NCI-H82 (cell line): Measurements from ENCODE around the gene GABPB2.
A peak's percentile ranks its signal among the peaks of the same experiment; 100 is the strongest.

Experiments used
- DNase-seq: peaks from one replicate; lab custom pipeline; 2025; lab: John Stamatoyannopoulos, UW

GABPB2 gene

GRCh38 chr1:151070474-151071276 lies at the start of gene GABPB2:
Gene GABPB2 (plus strand): TSS chr1:151070761. CDS start chr1:151088190, 17,429 bp downstream.
- DNase-seq: peak; percentile 96

- DNase-seq: peak; percentile 83
These were observed 45.9 kb upstream of the GABPB2 start for GRCh38 chr1:151024540-151025146.

GRCh38 chr1:151026460-151026859 lies 44.1 kb upstream of the GABPB2 start:
- DNase-seq: no peak

- DNase-seq: no peak
These were observed 38.4 kb upstream of the GABPB2 start for GRCh38 chr1:151032164-151032563.

- DNase-seq: no peak
These were observed 35.4 kb upstream of the GABPB2 start for GRCh38 chr1:151035167-151035566.

GRCh38 chr1:151036356-151036755 lies 34.2 kb upstream of the GABPB2 start, which contains the start of gene BNIPL:
Gene BNIPL (plus strand): TSS chr1:151036586. CDS start chr1:151036726, 140 bp downstream.
- no peak for DNase-seq

- DNase-seq: no peak
These were observed 33.5 kb upstream of the GABPB2 start for GRCh38 chr1:151037032-151037431.

- no peak for DNase-seq
These were observed 31.0 kb upstream of the GABPB2 start for GRCh38 chr1:151039521-151039920.

- DNase-seq: no peak
These were observed 27.4 kb upstream of the GABPB2 start for GRCh38 chr1:151043163-151043562.

GRCh38 chr1:151047591-151047924 lies 23.0 kb upstream of the GABPB2 start, which contains the start of gene C1orf56:
Gene C1orf56 (plus strand): TSS chr1:151047751. CDS start chr1:151047848, 97 bp downstream.
- peak; percentile 89 for DNase-seq

- peak; percentile 88 for DNase-seq
These were observed 22.5 kb upstream of the GABPB2 start for GRCh38 chr1:151047925-151048644.

- DNase-seq: no peak
These were observed 21.9 kb upstream of the GABPB2 start for GRCh38 chr1:151048645-151049032.

GRCh38 chr1:151049458-151049857 lies 21.1 kb upstream of the GABPB2 start:
- no peak for DNase-seq

- DNase-seq: no peak
These were observed 20.4 kb upstream of the GABPB2 start for GRCh38 chr1:151050051-151050688.

- DNase-seq: no peak
These were observed 19.1 kb upstream of the GABPB2 start for GRCh38 chr1:151051356-151052009.

GRCh38 chr1:151054971-151055547 lies 15.5 kb upstream of the GABPB2 start:
- DNase-seq: no peak

GRCh38 chr1:151055581-151055980 lies 15.0 kb upstream of the GABPB2 start:
- DNase-seq: no peak

GRCh38 chr1:151056149-151056548 lies 14.4 kb upstream of the GABPB2 start:
- DNase-seq: no peak

- DNase-seq: peak; percentile 57
These were observed 11.9 kb upstream of the GABPB2 start for GRCh38 chr1:151058692-151059091.

GRCh38 chr1:151059109-151060006 lies 11.2 kb upstream of the GABPB2 start, which contains the start of gene CDC42SE1:
Gene CDC42SE1 (minus strand): TSS chr1:151059622. CDS start chr1:151055730, 3,892 bp downstream.
- DNase-seq: peak; percentile 96
